ENCODE data around the gene OR1E1.

DNA sequence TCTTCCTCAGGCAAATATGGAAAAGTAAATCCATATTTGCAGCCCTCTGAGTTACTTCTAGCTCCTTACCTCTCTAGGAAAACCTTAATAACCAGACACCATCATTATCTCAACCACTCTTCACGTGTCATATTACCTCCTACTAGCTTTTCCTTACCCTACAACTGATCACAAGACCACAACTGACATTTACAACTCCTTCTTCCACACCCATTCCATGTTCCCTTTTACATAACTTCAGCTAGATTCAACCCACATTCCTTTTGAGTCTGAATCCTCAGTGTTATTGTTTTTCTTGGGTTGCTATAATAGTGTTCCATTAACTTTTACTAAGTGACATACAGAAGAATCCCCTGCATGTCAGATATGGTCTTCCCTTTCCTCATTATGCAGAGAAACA, 40.2 kb upstream of the OR1E1 start:
- TF ChIP-seq HOXC10 (CRISPR knock-in tag; IDR thresholded peaks at IDR 0.05) = no peak
- TF ChIP-seq, protein P1, sequence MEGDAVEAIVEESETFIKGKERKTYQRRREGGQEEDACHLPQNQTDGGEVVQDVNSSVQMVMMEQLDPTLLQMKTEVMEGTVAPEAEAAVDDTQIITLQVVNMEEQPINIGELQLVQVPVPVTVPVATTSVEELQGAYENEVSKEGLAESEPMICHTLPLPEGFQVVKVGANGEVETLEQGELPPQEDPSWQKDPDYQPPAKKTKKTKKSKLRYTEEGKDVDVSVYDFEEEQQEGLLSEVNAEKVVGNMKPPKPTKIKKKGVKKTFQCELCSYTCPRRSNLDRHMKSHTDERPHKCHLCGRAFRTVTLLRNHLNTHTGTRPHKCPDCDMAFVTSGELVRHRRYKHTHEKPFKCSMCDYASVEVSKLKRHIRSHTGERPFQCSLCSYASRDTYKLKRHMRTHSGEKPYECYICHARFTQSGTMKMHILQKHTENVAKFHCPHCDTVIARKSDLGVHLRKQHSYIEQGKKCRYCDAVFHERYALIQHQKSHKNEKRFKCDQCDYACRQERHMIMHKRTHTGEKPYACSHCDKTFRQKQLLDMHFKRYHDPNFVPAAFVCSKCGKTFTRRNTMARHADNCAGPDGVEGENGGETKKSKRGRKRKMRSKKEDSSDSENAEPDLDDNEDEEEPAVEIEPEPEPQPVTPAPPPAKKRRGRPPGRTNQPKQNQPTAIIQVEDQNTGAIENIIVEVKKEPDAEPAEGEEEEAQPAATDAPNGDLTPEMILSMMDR (tag by site-specific recombination; IDR thresholded peaks at IDR 0.05) = no peak
- no peak for TF ChIP-seq ZNF423 (tag by site-specific recombination; IDR thresholded peaks at IDR 0.05)
- TF ChIP-seq ZNF544 (tag by site-specific recombination; IDR thresholded peaks at IDR 0.05) = no peak
- no peak for TF ChIP-seq ZNF792 (tag by site-specific recombination; IDR thresholded peaks at IDR 0.05)
- TF ChIP-seq, protein P2, sequence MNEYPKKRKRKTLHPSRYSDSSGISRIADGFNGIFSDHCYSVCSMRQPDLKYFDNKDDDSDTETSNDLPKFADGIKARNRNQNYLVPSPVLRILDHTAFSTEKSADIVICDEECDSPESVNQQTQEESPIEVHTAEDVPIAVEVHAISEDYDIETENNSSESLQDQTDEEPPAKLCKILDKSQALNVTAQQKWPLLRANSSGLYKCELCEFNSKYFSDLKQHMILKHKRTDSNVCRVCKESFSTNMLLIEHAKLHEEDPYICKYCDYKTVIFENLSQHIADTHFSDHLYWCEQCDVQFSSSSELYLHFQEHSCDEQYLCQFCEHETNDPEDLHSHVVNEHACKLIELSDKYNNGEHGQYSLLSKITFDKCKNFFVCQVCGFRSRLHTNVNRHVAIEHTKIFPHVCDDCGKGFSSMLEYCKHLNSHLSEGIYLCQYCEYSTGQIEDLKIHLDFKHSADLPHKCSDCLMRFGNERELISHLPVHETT (tag by site-specific recombination; IDR thresholded peaks at IDR 0.05) = no peak
- TF ChIP-seq, protein P3, sequence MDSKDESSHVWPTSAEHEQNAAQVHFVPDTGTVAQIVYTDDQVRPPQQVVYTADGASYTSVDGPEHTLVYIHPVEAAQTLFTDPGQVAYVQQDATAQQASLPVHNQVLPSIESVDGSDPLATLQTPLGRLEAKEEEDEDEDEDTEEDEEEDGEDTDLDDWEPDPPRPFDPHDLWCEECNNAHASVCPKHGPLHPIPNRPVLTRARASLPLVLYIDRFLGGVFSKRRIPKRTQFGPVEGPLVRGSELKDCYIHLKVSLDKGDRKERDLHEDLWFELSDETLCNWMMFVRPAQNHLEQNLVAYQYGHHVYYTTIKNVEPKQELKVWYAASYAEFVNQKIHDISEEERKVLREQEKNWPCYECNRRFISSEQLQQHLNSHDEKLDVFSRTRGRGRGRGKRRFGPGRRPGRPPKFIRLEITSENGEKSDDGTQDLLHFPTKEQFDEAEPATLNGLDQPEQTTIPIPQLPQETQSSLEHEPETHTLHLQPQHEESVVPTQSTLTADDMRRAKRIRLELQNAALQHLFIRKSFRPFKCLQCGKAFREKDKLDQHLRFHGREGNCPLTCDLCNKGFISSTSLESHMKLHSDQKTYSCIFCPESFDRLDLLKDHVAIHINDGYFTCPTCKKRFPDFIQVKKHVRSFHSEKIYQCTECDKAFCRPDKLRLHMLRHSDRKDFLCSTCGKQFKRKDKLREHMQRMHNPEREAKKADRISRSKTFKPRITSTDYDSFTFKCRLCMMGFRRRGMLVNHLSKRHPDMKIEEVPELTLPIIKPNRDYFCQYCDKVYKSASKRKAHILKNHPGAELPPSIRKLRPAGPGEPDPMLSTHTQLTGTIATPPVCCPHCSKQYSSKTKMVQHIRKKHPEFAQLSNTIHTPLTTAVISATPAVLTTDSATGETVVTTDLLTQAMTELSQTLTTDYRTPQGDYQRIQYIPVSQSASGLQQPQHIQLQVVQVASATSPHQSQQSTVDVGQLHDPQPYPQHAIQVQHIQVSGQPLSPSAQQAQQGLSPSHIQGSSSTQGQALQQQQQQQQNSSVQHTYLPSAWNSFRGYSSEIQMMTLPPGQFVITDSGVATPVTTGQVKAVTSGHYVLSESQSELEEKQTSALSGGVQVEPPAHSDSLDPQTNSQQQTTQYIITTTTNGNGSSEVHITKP (tag by site-specific recombination; IDR thresholded peaks at IDR 0.05) = no peak

Data from HEK293 (cell line).